Mesothelial cell of epicardium (in vitro differentiated cells): ENCODE results near the gene HSD11B2. TPM values are rescaled to one million over a fixed set of nuclear protein-coding genes. Genes with fewer than 3 reads are reported as not detected.

Experiments used
- DNase-seq, 2 experiments: peaks; one replicate each; pipeline ENCODE4 v3.0.0; 2021; ENCODE audit warnings: low spot score in 2 of 2; ENCODE audit not compliant: unreplicated experiment in 2 of 2
- H3K27ac Mint-ChIP-seq: 2 replicates; pipeline ENCODE4 v1.8.0; 2021; ENCODE audit warnings: mixed read lengths
- H3K27me3 Mint-ChIP-seq: 2 replicates; pipeline ENCODE4 v1.8.0; 2021; ENCODE audit warnings: low read depth, mixed read lengths
- H3K36me3 Mint-ChIP-seq: 2 replicates; pipeline ENCODE4 v1.8.0; 2021; ENCODE audit warnings: mixed read lengths
- H3K4me1 Mint-ChIP-seq: 2 replicates; pipeline ENCODE4 v1.8.0; 2021; ENCODE audit warnings: mixed read lengths
- H3K4me3 Mint-ChIP-seq: 2 replicates; pipeline ENCODE4 v1.8.0; 2021; ENCODE audit warnings: mild to moderate bottlenecking, moderate library complexity, mixed read lengths
- H3K9me3 Mint-ChIP-seq: 2 replicates; pipeline ENCODE4 v1.8.0; 2021; ENCODE audit warnings: mixed read lengths
- CTCF ChIP-seq: fragments of 200-600 bp; sonication (generic); IDR thresholded peaks from one replicate; pipeline ENCODE4 v1.5.0; 2021; ENCODE audit warnings: antibody characterized with exemption; ENCODE audit not compliant: unreplicated experiment
- total RNA-seq: library from RNA; stranded (reverse); gene quantifications from 3 replicates; pipeline ENCODE4 v1.2.1, GENCODE V29; 2021

HSD11B2 gene
- total RNA-seq, 1 donor from 2014 or later = 3.7 TPM

GRCh38 chr16:67460168-67460567, 29.2 kb downstream of the HSD11B2 start:
- Mint-ChIP-seq H3K27me3 (no peaks in the 10 kb centered on the region), H3K4me1 (peaks cover 12% of the 10 kb centered on the region), H3K36me3 (no peaks in the 10 kb centered on the region), H3K4me3 (no peak overlapping the region), H3K27ac (no peak overlapping the region), H3K9me3 (no peaks in the 10 kb centered on the region)
- DNase-seq = no peak
- no peak for TF ChIP-seq CTCF

- Mint-ChIP-seq H3K9me3 (no peaks in the 10 kb centered on the region), H3K27ac (no peak overlapping the region), H3K36me3 (no peaks in the 10 kb centered on the region), H3K27me3 (no peaks in the 10 kb centered on the region), H3K4me3 (no peak overlapping the region), H3K4me1 (peaks cover 12% of the 10 kb centered on the region)
- TF ChIP-seq CTCF = no peak
- no peak for DNase-seq
These were observed 30.0 kb downstream of the HSD11B2 start for GRCh38 chr16:67460961-67461360.

- Mint-ChIP-seq H3K4me3 (no peak overlapping the region), H3K36me3 (no peaks in the 10 kb centered on the region), H3K27me3 (no peaks in the 10 kb centered on the region), H3K27ac (no peak overlapping the region), H3K4me1 (peaks cover 12% of the 10 kb centered on the region), H3K9me3 (no peaks in the 10 kb centered on the region)
- no peak for DNase-seq
- no peak for TF ChIP-seq CTCF
These were observed 30.8 kb downstream of the HSD11B2 start for GRCh38 chr16:67461600-67462278.

- Mint-ChIP-seq H3K27ac (no peak overlapping the region), H3K9me3 (no peaks in the 10 kb centered on the region), H3K4me1 (peaks cover 12% of the 10 kb centered on the region), H3K4me3 (no peak overlapping the region), H3K36me3 (no peaks in the 10 kb centered on the region), H3K27me3 (no peaks in the 10 kb centered on the region)
- no peak for TF ChIP-seq CTCF
- no peak for DNase-seq
These were observed 31.3 kb downstream of the HSD11B2 start for GRCh38 chr16:67462279-67462655.

- H3K27me3 Mint-ChIP-seq = no peaks in the 10 kb centered on the region
- H3K36me3 Mint-ChIP-seq = no peaks in the 10 kb centered on the region
- TF ChIP-seq CTCF = no peak
- no peak overlapping the region for H3K27ac Mint-ChIP-seq
- no peak for DNase-seq
- peaks cover 12% of the 10 kb centered on the region for H3K4me1 Mint-ChIP-seq
- no peaks in the 10 kb centered on the region for H3K9me3 Mint-ChIP-seq
- H3K4me3 Mint-ChIP-seq = no peak overlapping the region
These were observed 32.1 kb downstream of the HSD11B2 start for GRCh38 chr16:67463059-67463458.

- no peak overlapping the region for H3K4me3 Mint-ChIP-seq
- no peak for DNase-seq
- no peak overlapping the region for H3K27ac Mint-ChIP-seq
- H3K36me3 Mint-ChIP-seq = no peaks in the 10 kb centered on the region
- TF ChIP-seq CTCF = no peak
- no peaks in the 10 kb centered on the region for H3K27me3 Mint-ChIP-seq
- H3K9me3 Mint-ChIP-seq = no peaks in the 10 kb centered on the region
- peaks cover 10% of the 10 kb centered on the region for H3K4me1 Mint-ChIP-seq
These were observed 32.8 kb downstream of the HSD11B2 start for GRCh38 chr16:67463691-67464090.
